Activated naive CD8-positive, alpha-beta T cell treated with anti-CD3 and anti-CD28 coated beads for 36 hours (primary cell): ENCODE data around the gene ARHGAP19. TPM values are rescaled to one million over a fixed set of nuclear protein-coding genes. Genes with fewer than 3 reads are reported as not detected.

ENCODE experiments used
- DNase-seq: peaks from one replicate; pipeline ENCODE4 v3.0.0; 2021
- H3K27ac Mint-ChIP-seq: one replicate; pipeline ENCODE4 v1.8.0; 2022; ENCODE audit warnings: mild to moderate bottlenecking, moderate library complexity, mixed read lengths
- H3K27me3 Mint-ChIP-seq: one replicate; pipeline ENCODE4 v1.8.0; 2022; ENCODE audit warnings: mild to moderate bottlenecking, mixed read lengths
- H3K36me3 Mint-ChIP-seq: one replicate; pipeline ENCODE4 v1.8.0; 2021; ENCODE audit warnings: mild to moderate bottlenecking, mixed read lengths
- H3K4me1 Mint-ChIP-seq: one replicate; pipeline ENCODE4 v1.8.0; 2021; ENCODE audit warnings: mixed read lengths
- H3K4me3 Mint-ChIP-seq: one replicate; pipeline ENCODE4 v1.8.0; 2022; ENCODE audit warnings: mild to moderate bottlenecking, moderate library complexity, mixed read lengths
- H3K9me3 Mint-ChIP-seq: one replicate; pipeline ENCODE4 v1.8.0; 2022; ENCODE audit warnings: mixed read lengths
- total RNA-seq, 2 experiments: library from RNA; stranded (reverse); gene quantifications; one replicate each; pipeline ENCODE4 v1.2.3, GENCODE V29; 2021

ARHGAP19 gene
- total RNA-seq, 2 experiments from 2014 or later, result 36.1 to 42.9 TPM

DNA sequence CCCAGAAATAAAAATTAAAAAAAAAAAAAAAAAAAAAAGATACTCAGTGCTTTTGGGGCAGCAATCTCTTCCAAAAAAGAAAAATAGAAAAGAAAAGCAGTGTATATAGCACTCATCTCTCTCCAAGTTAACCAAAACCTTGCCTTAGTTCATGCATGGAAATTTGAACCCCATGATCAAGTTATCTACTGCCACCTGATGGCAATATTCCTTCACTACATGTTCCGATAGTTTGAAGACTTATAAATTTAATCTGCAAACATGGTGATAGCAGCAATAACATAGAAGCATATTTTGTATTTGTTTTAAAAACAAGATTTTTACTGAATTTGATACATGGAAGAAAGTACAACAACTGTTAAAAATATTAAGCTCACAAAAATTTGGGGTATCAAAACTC, 58.0 kb downstream of the ARHGAP19 start:
- no peaks in the 10 kb centered on the region for H3K27me3 Mint-ChIP-seq
- H3K27ac Mint-ChIP-seq, result no peak overlapping the region
- H3K36me3 Mint-ChIP-seq, result peaks cover 8% of the 10 kb centered on the region
- no peak overlapping the region for H3K4me3 Mint-ChIP-seq
- no peaks in the 10 kb centered on the region for H3K9me3 Mint-ChIP-seq
- H3K4me1 Mint-ChIP-seq, result peaks cover 5% of the 10 kb centered on the region
- no peak for DNase-seq

GRCh38 chr10:97230146-97230545, 62.3 kb downstream of the ARHGAP19 start:
- Mint-ChIP-seq H3K27me3 (no peaks in the 10 kb centered on the region), H3K4me3 (no peak overlapping the region), H3K9me3 (no peaks in the 10 kb centered on the region), H3K36me3 (peaks cover 10% of the 10 kb centered on the region), H3K27ac (peak overlapping the region; percentile 8), H3K4me1 (peaks cover 5% of the 10 kb centered on the region)
- DNase-seq, result no peak

DNA sequence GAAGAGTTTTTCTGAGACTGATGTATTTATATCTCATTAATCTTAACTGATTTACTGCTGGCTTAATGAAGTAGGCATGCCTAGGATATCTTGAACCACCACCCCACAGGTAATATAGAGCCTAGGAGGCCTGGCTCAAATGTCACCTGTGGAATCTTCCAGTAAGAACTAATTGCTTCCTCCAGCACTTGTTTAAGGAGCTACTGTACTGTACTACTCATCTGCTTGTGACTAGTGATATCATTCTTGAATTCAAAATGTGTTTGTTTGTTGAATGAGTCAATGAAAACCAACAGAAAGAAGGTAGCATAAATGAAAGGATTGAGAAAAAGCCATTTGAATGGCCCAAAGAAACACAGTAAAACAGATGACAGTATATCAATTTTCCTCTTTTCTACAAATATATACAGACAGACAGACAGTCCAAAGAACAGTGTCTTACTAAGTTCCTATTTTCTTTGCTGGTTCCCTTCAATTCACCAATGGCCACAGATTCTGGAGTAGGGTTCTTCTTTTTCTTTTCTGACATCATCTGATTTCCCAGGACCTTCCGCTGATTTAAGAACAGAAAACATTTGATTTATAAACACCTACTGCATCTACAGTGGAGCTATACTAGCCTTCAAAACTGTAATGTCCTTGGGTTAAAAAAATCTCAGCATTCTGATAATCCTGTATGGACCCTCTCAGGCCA, 63.0 kb downstream of the ARHGAP19 start:
- Mint-ChIP-seq H3K27ac (no peak overlapping the region), H3K9me3 (no peaks in the 10 kb centered on the region), H3K4me3 (no peak overlapping the region), H3K4me1 (peaks cover 5% of the 10 kb centered on the region), H3K36me3 (peaks cover 10% of the 10 kb centered on the region), H3K27me3 (no peaks in the 10 kb centered on the region)
- DNase-seq, result no peak

DNA sequence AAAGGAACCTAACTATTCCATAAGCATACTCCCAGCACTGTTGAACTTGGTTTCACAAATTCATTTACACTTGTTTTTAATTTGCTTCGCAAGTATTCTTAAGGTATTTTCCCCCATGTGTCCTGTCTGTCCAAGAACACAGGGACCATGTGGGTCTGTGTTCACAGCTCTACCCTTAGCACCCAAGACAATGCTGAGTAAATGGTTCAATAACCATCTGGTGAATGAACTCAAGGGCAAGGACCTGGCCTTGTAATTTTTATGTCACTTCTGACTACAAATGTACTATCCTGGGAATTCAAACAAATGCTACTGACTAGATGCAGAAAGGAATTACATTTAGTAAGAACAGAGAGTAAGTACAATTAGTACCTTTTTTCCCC, 63.7 kb downstream of the ARHGAP19 start:
- H3K4me3 Mint-ChIP-seq, result no peak overlapping the region
- H3K4me1 Mint-ChIP-seq, result peaks cover 5% of the 10 kb centered on the region
- DNase-seq, result no peak
- H3K36me3 Mint-ChIP-seq, result peaks cover 11% of the 10 kb centered on the region
- H3K9me3 Mint-ChIP-seq, result no peaks in the 10 kb centered on the region
- H3K27ac Mint-ChIP-seq, result no peak overlapping the region
- no peaks in the 10 kb centered on the region for H3K27me3 Mint-ChIP-seq

- Mint-ChIP-seq H3K4me3 (no peak overlapping the region), H3K4me1 (peaks cover 5% of the 10 kb centered on the region), H3K9me3 (no peaks in the 10 kb centered on the region), H3K27ac (no peak overlapping the region), H3K36me3 (peaks cover 8% of the 10 kb centered on the region), H3K27me3 (no peaks in the 10 kb centered on the region)
- no peak for DNase-seq
Observed at GRCh38 chr10:97228130-97228774, 64.2 kb downstream of the ARHGAP19 start.

GRCh38 chr10:97226398-97226797, 66.0 kb downstream of the ARHGAP19 start:
- peaks cover 5% of the 10 kb centered on the region for H3K4me1 Mint-ChIP-seq
- no peak overlapping the region for H3K4me3 Mint-ChIP-seq
- no peaks in the 10 kb centered on the region for H3K27me3 Mint-ChIP-seq
- H3K9me3 Mint-ChIP-seq, result no peaks in the 10 kb centered on the region
- H3K27ac Mint-ChIP-seq, result no peak overlapping the region
- H3K36me3 Mint-ChIP-seq, result peaks cover 6% of the 10 kb centered on the region
- no peak for DNase-seq

GRCh38 chr10:97224483-97225435, 67.7 kb downstream of the ARHGAP19 start:
- DNase-seq, result no peak
- Mint-ChIP-seq H3K4me3 (no peak overlapping the region), H3K36me3 (peaks cover 9% of the 10 kb centered on the region), H3K27ac (no peak overlapping the region), H3K27me3 (no peaks in the 10 kb centered on the region), H3K4me1 (no peaks in the 10 kb centered on the region), H3K9me3 (no peaks in the 10 kb centered on the region)

GRCh38 chr10:97222326-97222961, 70.0 kb downstream of the ARHGAP19 start:
- no peak for DNase-seq
- H3K4me1 Mint-ChIP-seq, result peaks cover 13% of the 10 kb centered on the region
- no peak overlapping the region for H3K27ac Mint-ChIP-seq
- H3K27me3 Mint-ChIP-seq, result no peaks in the 10 kb centered on the region
- no peak overlapping the region for H3K4me3 Mint-ChIP-seq
- H3K9me3 Mint-ChIP-seq, result no peaks in the 10 kb centered on the region
- H3K36me3 Mint-ChIP-seq, result peaks cover 12% of the 10 kb centered on the region

DNA sequence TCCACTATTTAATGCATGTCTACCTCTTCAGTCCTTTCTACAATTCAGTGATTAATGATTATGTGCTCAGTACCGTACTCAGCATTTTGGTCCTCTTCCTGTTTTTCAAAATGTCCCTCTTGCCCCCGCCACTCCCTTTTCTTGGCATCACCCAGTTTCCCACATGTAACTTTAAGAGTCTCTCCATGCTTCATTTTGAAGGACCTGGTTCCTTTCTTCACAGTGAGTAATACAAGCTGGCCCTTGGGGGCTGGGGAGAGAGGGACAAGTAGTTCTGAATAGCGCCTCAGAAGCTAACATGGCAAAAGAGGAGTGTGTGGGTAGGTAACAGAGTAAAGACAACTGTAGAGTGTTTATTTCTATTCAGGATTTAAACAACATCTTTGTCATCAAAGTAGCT, 72.1 kb downstream of the ARHGAP19 start:
- no peak for DNase-seq
- Mint-ChIP-seq H3K27me3 (no peaks in the 10 kb centered on the region), H3K27ac (no peak overlapping the region), H3K36me3 (peaks cover 11% of the 10 kb centered on the region), H3K4me3 (no peak overlapping the region), H3K9me3 (no peaks in the 10 kb centered on the region), H3K4me1 (peaks cover 22% of the 10 kb centered on the region)

DNA sequence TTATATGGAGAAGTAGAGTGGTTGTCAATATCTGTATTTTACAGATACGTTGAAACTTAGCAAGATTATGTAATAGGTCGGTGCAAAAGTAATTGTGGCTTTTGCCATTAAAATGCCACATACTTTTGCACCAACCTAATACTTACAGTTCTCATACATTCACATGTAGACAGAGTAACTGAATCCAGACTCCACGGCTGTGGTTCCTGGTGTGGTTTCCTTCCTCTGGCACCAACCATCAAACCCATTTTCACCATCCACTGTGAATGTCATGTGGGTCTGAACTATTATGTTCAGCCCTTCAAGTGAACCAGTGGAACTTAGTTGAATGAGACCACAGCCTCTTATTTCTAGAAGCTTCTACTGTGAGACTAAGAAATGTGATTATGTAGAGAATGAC, 75.1 kb downstream of the ARHGAP19 start:
- Mint-ChIP-seq H3K9me3 (no peaks in the 10 kb centered on the region), H3K4me1 (peaks cover 22% of the 10 kb centered on the region), H3K27me3 (no peaks in the 10 kb centered on the region), H3K27ac (peak overlapping the region; percentile 85), H3K4me3 (no peak overlapping the region), H3K36me3 (peaks cover 9% of the 10 kb centered on the region)
- DNase-seq, result no peak

- H3K27ac Mint-ChIP-seq, result no peak overlapping the region
- no peak overlapping the region for H3K4me3 Mint-ChIP-seq
- H3K9me3 Mint-ChIP-seq, result no peaks in the 10 kb centered on the region
- H3K27me3 Mint-ChIP-seq, result peaks cover under 1% of the 10 kb centered on the region
- no peak for DNase-seq
- H3K4me1 Mint-ChIP-seq, result peaks cover 22% of the 10 kb centered on the region
- H3K36me3 Mint-ChIP-seq, result peaks cover 9% of the 10 kb centered on the region
Observed at GRCh38 chr10:97215619-97216260, 76.7 kb downstream of the ARHGAP19 start.

DNA sequence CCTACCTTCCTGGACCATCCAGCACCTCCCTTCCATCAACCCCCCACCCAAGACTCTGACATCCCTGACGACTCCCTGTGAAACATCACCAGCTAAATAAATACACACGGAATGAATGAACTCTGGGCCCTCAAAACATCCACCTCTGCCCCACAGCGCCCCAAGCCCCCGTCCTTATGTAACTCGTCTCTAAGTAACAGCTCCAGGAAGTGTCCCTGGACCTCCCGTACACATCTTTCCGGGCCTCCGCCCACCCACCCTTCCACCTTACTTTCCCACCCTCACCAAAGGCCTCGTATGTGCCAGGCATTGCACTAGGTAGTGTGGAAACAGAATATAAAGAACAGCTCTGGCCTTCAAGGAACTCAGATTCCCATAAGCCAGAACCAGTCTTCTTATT, 79.0 kb downstream of the ARHGAP19 start:
- H3K4me3 Mint-ChIP-seq, result no peak overlapping the region
- no peak overlapping the region for H3K27ac Mint-ChIP-seq
- peaks cover 17% of the 10 kb centered on the region for H3K4me1 Mint-ChIP-seq
- no peak for DNase-seq
- H3K36me3 Mint-ChIP-seq, result no peaks in the 10 kb centered on the region
- no peaks in the 10 kb centered on the region for H3K9me3 Mint-ChIP-seq
- H3K27me3 Mint-ChIP-seq, result peaks cover 7% of the 10 kb centered on the region

DNA sequence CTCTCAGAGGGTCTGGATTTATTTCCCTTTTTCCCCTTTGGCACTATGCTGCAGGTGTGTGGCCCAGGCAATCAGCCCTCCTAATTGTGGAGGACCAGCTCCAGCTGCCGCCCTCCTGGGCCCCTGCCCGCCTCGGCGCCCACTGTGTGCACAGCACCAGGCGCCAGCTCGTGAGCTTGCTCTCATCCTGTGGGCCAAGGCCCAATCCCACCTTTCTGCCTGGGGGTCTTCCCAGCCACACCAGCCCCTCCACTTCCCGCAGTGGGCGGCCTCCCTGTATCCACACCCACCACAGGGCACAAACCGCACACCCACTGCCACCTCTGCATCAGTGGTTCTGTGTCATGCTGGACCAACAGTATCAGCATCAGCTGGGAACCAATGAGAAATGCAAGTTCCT, 81.2 kb downstream of the ARHGAP19 start:
- Mint-ChIP-seq H3K4me3 (no peak overlapping the region), H3K27ac (no peak overlapping the region), H3K9me3 (no peaks in the 10 kb centered on the region), H3K36me3 (no peaks in the 10 kb centered on the region), H3K4me1 (no peaks in the 10 kb centered on the region), H3K27me3 (peaks cover 7% of the 10 kb centered on the region)
- no peak for DNase-seq

DNA sequence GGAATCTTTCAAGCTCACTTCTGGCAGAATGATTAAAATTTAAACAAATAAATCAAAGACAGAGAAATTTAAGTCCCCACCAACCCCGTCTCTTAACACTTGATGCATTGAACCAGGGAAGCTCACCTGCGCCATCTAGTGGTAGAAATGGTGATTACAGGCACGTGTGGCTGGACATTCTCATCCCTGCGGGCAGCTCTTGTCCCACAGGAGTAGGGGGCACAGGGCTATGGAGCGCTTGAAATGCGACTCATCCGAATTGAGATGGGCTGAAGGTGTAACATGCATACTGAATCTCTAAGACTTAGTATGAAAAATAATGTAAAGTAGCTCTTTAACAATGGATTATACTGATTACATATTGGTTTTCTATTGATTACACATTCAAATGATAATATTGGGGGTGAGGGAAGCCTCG, 81.9 kb downstream of the ARHGAP19 start:
- DNase-seq, result peak; percentile 58
- Mint-ChIP-seq H3K27me3 (peaks cover 7% of the 10 kb centered on the region), H3K36me3 (no peaks in the 10 kb centered on the region), H3K9me3 (no peaks in the 10 kb centered on the region), H3K4me1 (no peaks in the 10 kb centered on the region), H3K4me3 (no peak overlapping the region), H3K27ac (no peak overlapping the region)
